T-helper 2 cell treated with Interferon-gamma antibody and Interleukin-4, amounts not matched to agents 100 ng/mL and 5 ng/mL, for 36 hours (primary cell): ENCODE results near the gene GALK1. TPM values are rescaled to one million over a fixed set of nuclear protein-coding genes. Genes with fewer than 3 reads are reported as not detected.

ENCODE experiments used
- intact Hi-C: fragments of 100-400 bp; cut with micrococcal nuclease; formaldehyde crosslinking; loops from one replicate; pipeline ENCODE4 v1.15.1; 2023
- total RNA-seq: library from RNA; stranded (reverse); gene quantifications from 2 replicates; pipeline ENCODE4 v1.2.3, GENCODE V29; 2022

The GALK1 gene
- total RNA-seq, 1 donor from 2014 or later = 52.9 TPM

GRCh38 chr17:75752405-75752709, 12.6 kb downstream of the GALK1 start:
- intact Hi-C loops = loop anchor here (5.0 kb wide), 1 partner anchor 325 kb away; no protein-coding TSS in a partner anchor

GRCh38 chr17:75751676-75752404, 13.2 kb downstream of the GALK1 start:
- intact Hi-C loops = loop anchor here (5.0 kb wide), 1 partner anchor 325 kb away; no protein-coding TSS in a partner anchor

DNA sequence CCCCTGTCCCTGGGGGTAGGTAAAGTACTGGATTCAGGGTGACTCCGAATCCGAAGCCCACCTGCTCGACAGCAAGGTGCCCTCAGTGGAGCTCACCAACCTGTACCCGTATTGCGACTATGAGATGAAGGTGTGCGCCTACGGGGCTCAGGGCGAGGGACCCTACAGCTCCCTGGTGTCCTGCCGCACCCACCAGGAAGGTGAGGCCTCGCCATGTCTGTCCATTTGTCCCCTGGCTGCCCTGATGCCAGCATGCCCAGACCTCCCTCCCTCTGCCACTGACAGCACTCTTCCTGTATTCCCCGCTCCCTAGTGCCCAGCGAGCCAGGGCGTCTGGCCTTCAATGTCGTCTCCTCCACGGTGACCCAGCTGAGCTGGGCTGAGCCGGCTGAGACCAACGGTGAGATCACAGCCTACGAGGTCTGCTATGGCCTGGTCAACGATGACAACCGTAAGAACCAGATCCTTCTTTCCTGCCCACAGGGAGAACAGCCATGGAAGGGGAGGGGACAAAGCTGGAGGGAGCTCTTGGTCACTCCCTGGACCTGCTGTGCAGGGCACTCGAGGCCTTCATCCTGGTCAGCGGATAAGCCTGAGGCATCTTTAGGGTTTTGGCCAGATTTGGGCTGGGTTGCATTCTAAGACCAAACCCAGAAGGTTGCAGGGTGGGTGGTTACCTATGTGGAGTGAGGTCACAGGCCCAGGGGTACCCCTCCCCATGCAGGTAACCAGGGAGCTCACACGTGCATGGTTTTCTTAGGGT, 14.2 kb downstream of the GALK1 start:
- intact Hi-C loops = loop anchor here (1.0 to 5.0 kb wide), 4 partner anchors 62 to 324 kb away; partner anchors contain the start of gene SMIM5

DNA sequence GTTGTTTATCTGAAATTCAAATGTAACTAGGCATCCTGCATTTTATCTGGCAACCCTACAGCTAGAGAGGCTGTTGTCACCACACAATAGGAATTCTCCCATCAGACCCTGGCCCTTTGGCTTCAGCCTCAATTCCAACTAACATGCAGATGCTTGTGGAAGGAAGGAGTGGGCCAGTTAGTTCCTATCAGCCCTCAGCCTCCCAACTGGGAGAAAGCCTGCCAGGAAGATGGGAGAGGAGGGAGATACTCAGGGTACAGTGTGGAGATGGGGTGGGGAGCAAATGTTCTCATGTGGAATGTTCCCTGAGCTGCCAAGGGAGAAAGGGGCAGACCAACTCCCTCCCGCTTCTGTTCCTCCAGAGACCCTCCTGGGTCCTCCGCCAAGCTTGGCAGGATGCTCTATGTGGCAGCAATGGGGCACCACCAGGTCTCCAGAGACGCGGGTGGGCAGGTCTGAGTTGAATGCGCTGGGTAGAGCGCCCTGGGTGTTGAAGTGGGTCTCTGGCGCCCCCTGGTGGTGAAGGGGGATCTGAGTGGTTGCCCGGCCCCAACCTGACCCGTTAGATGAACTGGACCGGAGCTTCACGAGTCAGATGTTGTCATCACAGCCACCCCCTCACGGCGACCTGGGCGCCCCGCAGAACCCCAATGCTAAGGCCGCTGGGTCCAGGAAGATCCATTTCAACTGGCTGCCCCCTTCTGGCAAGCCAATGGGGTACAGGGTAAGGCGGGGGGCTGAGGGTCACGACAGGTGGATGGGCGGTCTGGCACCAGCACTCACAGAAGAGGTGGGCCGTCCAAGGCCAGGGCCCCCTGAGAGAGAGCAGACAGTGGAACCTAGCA, 15.2 kb downstream of the GALK1 start:
- intact Hi-C loops = loop anchor here (1.0 to 5.0 kb wide), 4 partner anchors 60 to 322 kb away; partner anchors contain the start of gene SMIM5

DNA sequence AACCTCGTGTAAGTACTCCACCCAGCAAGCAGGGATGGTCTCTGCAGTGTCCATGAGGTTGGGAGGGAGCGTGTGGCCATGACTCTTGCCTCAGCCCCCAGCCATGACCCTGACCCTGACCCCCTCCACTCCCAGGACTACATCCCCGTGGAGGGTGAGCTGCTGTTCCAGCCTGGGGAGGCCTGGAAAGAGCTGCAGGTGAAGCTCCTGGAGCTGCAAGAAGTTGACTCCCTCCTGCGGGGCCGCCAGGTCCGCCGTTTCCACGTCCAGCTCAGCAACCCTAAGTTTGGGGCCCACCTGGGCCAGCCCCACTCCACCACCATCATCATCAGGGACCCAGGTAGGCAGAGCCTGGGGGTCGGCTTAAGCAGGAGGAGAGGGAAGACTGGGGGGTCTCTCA, 16.3 kb downstream of the GALK1 start:
- intact Hi-C loops = no loop called here

GRCh38 chr17:75743625-75744206, 21.3 kb downstream of the GALK1 start:
- intact Hi-C loops = no loop called here

DNA sequence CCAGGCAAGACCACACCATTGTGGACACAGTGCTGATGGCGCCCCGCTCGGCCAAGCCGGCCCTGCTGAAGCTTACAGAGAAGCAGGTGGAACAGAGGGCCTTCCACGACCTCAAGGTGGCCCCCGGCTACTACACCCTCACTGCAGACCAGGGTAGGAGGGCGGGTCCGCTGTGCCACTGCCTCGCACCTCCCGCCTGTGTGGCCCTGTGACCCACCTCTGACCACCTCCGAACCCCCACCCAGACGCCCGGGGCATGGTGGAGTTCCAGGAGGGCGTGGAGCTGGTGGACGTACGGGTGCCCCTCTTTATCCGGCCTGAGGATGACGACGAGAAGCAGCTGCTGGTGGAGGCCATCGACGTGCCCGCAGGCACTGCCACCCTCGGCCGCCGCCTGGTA, 22.7 kb downstream of the GALK1 start:
- intact Hi-C loops = no loop called here

GRCh38 chr17:75740631-75741077, 24.3 kb downstream of the GALK1 start:
- intact Hi-C loops = no loop called here

DNA sequence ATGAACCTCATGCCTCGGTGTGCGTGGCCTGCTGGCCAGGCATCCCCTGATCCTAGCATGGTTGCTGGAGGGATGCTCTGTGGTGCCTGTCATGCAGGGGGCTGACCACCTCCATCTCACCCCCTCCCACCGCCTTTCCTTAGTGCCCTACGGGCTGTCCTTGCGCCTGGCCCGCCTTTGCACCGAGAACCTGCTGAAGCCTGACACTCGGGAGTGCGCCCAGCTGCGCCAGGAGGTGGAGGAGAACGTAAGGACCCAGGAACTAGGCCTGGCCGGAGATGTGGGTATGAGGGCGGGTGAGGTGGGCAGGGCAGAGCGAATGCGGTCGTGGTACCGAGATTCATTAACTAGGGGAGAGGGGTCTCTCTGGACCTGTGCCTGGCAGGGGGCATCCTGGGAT, 24.8 kb downstream of the GALK1 start:
- intact Hi-C loops = no loop called here

- intact Hi-C loops = no loop called here
Measured at GRCh38 chr17:75739801-75740200, 25.2 kb downstream of the GALK1 start.

DNA sequence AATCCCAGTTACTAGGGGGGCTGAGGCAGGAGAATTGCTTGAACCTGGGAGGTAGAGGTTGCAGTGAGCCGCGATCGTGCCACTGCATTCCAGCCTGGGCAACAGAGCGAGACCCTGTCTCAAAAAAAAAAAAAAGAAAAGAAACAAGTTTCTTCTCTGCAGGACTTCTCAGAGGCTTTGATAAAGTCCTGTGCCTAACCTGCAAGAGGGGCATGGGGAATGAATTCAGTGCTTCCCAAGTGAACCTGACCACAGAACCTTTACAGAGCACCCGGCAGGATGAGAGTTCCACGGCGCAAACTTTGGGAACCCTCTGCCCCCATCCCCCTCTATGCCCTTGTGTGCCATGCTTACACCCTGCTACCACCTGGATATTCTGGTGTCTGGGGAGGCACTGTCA, 25.8 kb downstream of the GALK1 start:
- intact Hi-C loops = no loop called here

DNA sequence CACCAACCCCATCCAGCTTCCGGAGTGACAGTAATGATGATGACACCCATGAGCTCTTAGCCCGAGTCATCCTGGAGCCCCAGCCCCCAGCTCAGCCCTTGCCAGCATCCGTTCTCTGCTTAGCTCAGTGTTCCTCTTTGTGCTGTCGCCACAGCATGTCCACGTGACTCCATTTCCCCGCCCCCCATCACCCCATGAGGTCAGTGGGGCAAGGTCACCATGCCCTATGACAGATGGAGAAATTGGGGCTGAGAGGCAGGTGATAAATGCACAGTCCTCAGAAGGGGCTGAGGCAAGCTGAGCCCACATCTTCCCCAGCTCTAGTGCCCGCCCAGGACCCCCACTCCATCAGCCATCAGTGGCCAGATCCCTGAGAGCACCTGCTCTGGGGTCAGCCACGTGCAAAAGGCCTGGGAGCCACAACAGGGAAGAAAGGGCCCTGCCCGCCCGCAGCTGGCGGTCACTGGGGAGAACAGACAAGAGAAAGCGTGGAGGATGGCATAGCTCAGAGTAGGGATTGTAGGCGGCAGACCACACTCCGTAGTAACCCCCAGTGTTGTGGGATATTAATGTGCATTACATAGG, 26.7 kb downstream of the GALK1 start:
- intact Hi-C loops = no loop called here

DNA sequence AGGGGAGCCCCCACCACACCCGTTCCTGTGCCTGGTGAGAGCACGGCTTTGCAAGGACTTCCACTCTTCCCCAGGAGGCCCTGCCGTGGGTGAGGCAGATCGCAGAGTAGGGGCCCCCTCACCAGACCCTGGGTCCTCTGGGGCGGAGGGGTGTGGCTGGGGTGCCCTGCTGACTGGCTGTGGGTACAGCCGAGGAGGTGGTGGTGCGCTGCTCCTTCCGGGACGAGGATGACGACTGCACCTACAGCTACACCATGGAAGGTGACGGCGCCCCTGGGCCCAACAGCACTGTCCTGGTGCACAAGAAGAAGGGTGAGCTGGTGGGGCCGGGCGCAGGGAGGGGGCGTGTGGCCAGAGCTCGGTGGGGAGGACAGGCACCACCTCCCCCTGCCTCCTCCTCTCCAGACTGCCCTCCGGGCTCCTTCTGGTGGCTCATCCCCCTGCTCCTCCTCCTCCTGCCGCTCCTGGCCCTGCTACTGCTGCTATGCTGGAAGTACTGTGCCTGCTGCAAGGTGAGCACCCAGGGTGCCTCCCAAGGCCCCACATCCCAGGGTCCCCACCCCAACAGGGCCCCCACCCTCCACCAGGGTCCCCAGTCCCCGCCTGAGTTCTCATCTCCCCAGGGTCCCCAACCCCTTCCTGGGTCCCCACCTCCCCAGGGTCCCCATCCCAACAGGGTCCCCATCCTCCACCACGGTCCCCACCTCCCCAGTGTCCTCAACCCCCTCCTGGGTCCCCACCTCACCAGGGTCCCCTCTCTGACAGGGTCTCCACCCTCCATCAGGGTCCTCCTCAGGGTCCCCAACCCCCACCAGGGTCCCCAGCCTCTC, 27.6 kb downstream of the GALK1 start:
- intact Hi-C loops = no loop called here

DNA sequence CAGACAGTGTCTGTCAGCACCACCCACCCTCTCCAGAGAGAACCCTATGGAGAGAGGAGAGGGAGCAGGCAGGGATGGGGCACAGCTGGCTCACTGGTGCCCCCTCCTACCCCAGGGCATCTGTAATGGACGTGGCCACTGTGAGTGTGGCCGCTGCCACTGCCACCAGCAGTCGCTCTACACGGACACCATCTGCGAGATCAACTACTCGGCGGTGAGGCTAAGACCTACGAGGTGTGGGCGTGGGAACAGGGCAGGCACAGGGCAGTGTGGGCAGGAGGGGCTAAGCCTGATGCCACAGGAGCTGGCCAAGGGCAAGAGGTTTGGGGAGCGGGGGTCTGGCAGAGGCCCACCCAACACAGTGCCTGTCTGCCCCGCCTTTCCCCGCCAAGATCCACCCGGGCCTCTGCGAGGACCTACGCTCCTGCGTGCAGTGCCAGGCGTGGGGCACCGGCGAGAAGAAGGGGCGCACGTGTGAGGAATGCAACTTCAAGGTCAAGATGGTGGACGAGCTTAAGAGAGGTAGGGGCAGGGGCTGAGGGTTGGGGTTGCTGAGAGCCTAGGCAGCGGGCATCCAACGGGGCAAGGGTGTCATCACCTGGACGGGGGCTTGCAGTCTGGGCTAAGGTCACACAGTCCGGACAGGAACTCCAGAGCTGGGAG, 28.7 kb downstream of the GALK1 start:
- intact Hi-C loops = no loop called here

GRCh38 chr17:75734674-75735294, 30.2 kb downstream of the GALK1 start:
- intact Hi-C loops = no loop called here

DNA sequence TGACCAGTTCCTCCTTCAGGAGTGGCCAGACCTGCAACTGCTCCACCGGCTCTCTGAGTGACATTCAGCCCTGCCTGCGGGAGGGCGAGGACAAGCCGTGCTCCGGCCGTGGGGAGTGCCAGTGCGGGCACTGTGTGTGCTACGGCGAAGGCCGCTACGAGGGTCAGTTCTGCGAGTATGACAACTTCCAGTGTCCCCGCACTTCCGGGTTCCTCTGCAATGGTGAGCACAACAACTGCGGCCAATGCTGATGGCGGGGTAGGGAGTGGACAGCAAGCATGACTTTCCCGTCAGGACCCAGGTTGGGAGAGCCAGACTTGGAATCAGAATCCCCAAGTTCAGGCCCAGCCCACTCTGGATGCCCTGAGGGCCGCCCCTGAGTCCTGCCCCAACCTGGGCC, 31.5 kb downstream of the GALK1 start:
- intact Hi-C loops = no loop called here

- intact Hi-C loops = no loop called here
Measured at GRCh38 chr17:75731716-75732498, 33.1 kb downstream of the GALK1 start.

GRCh38 chr17:75731086-75731715, 33.8 kb downstream of the GALK1 start:
- intact Hi-C loops = no loop called here
